ENCODE measurements around the gene PLCL2.

The PLCL2 gene

DNA sequence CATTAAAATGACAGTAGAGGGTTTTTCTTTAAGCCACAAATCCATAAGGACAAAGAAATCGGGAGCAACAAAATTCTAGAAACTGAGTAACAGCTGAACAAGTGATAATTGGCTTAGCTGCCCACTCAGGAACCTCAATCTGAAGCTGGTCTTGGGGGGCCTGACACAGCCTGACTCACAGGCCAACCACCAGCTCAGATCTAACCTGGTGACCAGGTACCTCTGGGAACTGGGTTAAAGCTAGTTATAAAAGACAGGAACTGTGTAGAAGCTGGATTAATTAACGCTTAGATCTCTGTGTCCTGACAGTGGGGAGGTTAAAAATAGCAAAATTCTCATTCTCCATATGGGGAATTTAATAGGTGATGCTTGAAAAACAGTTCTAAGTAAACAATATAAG lies 161.9 kb downstream of the PLCL2 start:
- TF ChIP-seq CTCF (IDR thresholded peaks at IDR 0.05; ENCODE audit: low read depth, low read length) (no peak), MYC (IDR thresholded peaks at IDR 0.05; ENCODE audit: low read depth, low read length) (no peak), POLR2A (IDR thresholded peaks at IDR 0.05; ENCODE audit: extremely low read depth, insufficient read length) (no peak)
- no peak for DNase-seq (ENCODE audit: low read depth)
- H3K4me3 ChIP-seq (ENCODE audit: low read depth, low read length): no peak overlapping the region

DNA sequence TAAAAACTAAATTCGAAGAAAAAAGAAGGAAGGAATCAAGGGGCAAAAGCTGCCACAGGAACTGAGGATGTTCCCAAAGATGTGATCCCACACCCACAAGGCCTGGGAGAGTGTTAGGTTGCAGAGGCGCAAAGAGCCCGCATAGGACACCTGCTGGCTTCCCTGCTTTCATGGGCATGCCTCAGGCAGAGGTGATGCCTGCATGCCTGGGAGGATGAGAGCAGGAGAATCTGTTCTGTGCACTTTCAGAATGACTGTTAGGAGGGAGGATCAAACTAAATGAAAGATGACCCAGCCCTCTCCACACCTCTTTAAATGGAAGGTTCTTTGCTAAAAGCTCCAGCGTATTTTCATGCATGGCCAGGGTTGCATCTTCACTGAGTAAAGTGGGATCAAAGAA lies 162.4 kb downstream of the PLCL2 start:
- DNase-seq (ENCODE audit: low read depth): no peak
- H3K4me3 ChIP-seq (ENCODE audit: low read depth, low read length): no peak overlapping the region
- no peak for TF ChIP-seq MYC (IDR thresholded peaks at IDR 0.05; ENCODE audit: low read depth, low read length)
- TF ChIP-seq CTCF (IDR thresholded peaks at IDR 0.05; ENCODE audit: low read depth, low read length): no peak
- TF ChIP-seq, protein P1, sequence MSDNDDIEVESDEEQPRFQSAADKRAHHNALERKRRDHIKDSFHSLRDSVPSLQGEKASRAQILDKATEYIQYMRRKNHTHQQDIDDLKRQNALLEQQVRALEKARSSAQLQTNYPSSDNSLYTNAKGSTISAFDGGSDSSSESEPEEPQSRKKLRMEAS (IDR thresholded peaks at IDR 0.05; ENCODE audit: low read depth, low read length): no peak

DNA sequence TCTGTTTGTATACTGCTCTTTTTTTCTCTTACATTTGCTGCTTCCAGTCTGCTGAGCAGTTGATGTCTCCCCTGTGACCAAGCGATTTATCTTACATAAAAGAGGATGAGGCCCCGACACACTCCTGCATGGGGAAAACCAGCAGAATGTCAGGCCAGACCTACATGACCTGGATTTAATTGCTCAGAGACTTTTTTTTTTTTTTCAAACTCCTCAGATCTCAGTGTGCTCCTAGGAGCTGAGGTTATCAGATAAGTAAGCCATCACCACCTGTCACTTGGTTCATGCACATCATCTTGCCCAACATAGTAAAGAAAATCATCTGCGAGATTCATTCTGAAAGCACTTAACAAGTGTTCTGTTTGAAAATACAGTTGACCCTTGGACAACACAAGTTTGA lies 163.1 kb downstream of the PLCL2 start:
- no peak for DNase-seq (ENCODE audit: low read depth)
- H3K4me3 ChIP-seq (ENCODE audit: low read depth, low read length): no peak overlapping the region
- TF ChIP-seq, protein P1 (IDR thresholded peaks at IDR 0.05; ENCODE audit: low read depth, low read length): no peak
- TF ChIP-seq CTCF (IDR thresholded peaks at IDR 0.05; ENCODE audit: low read depth, low read length): no peak
- TF ChIP-seq POLR2A (IDR thresholded peaks at IDR 0.05; ENCODE audit: extremely low read depth, insufficient read length): no peak
- TF ChIP-seq MYC (IDR thresholded peaks at IDR 0.05; ENCODE audit: low read depth, low read length): no peak

DNA sequence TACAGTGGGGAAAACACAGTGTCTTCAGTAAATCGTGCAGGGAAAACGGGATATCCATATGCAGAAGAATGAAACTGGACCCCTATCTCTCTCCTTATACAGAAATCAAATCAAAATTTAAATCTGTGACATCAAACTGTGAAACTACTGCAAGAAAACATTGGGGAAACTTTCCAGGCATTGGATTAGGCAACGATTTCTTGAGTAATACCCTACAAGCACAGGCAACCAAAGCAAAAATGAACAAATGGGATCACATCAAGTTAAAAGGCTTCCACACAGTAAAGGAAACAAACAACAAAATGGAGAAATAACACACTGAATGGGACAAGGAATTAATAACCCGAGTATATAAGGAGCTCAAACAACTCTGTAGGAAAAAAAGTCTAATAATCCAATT lies 165.3 kb downstream of the PLCL2 start:
- TF ChIP-seq CTCF (IDR thresholded peaks at IDR 0.05; ENCODE audit: low read depth, low read length): no peak
- TF ChIP-seq MYC (IDR thresholded peaks at IDR 0.05; ENCODE audit: low read depth, low read length): no peak
- TF ChIP-seq, protein P1 (IDR thresholded peaks at IDR 0.05; ENCODE audit: low read depth, low read length): no peak
- TF ChIP-seq POLR2A (IDR thresholded peaks at IDR 0.05; ENCODE audit: extremely low read depth, insufficient read length): no peak
- no peak overlapping the region for H3K4me3 ChIP-seq (ENCODE audit: low read depth, low read length)
- no peak for DNase-seq (ENCODE audit: low read depth)

DNA sequence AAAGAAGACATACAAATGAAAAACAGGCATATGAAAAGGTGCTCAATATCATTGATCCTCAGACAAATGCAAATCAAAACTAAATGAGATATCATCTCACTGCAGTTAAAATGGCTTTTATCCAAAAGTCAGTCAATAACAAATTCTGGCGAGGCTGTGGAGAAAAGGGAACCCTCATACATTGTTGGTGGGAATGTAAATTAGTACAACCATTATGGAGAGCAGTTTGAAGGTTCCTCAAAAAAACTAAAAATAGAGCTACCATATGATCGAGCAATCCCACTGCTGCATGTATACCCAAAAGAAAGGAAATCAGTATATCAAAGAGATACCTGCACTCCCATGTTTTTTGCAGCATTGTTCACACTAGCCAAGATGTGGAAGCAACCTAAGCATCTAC lies 165.8 kb downstream of the PLCL2 start:
- TF ChIP-seq MYC (IDR thresholded peaks at IDR 0.05; ENCODE audit: low read depth, low read length) (no peak), POLR2A (IDR thresholded peaks at IDR 0.05; ENCODE audit: extremely low read depth, insufficient read length) (no peak), CTCF (IDR thresholded peaks at IDR 0.05; ENCODE audit: low read depth, low read length) (no peak)
- TF ChIP-seq, protein P1 (IDR thresholded peaks at IDR 0.05; ENCODE audit: low read depth, low read length): no peak

GRCh38 chr3:17052363-17052762 lies 167.6 kb downstream of the PLCL2 start:
- H3K4me3 ChIP-seq (ENCODE audit: low read depth, low read length): no peak overlapping the region
- TF ChIP-seq, protein P1 (IDR thresholded peaks at IDR 0.05; ENCODE audit: low read depth, low read length): no peak
- no peak for TF ChIP-seq POLR2A (IDR thresholded peaks at IDR 0.05; ENCODE audit: extremely low read depth, insufficient read length)
- TF ChIP-seq CTCF (IDR thresholded peaks at IDR 0.05; ENCODE audit: low read depth, low read length): no peak
- TF ChIP-seq MYC (IDR thresholded peaks at IDR 0.05; ENCODE audit: low read depth, low read length): no peak
- no peak for DNase-seq (ENCODE audit: low read depth)

More for the DNA sequence above, 165.8 kb downstream of the PLCL2 start:
- DNase-seq (ENCODE audit: low read depth): no peak
- H3K4me3 ChIP-seq (ENCODE audit: low read depth, low read length): no peak overlapping the region

Data from NB4 (cell line).